GM23248 (cell line): ENCODE results near the gene ISYNA1.

ENCODE experiments used
- EZH2 ChIP-seq: fragments of 200-600 bp; sonication (generic); IDR thresholded peaks from 2 replicates; pipeline ENCODE4 v1.6.1; 2018; ENCODE audit warnings: antibody characterized with exemption, mild to moderate bottlenecking; ENCODE audit not compliant: insufficient read depth, poor library complexity, severe bottlenecking
- EZH2phosphoT487 ChIP-seq: fragments of 200-600 bp; sonication (generic); IDR thresholded peaks from 2 replicates; pipeline ENCODE4 v1.6.1; 2018; ENCODE audit warnings: antibody characterized with exemption, moderate library complexity, mild to moderate bottlenecking, low read depth; ENCODE audit not compliant: insufficient read depth

- TF ChIP-seq EZH2 (no peak), EZH2phosphoT487 (no peak)
These were observed 30.6 kb upstream of the ISYNA1 start for GRCh38 chr19:18468517-18468916.
